Mesothelial cell of epicardium (in vitro differentiated cells): Measurements from ENCODE around the gene TMEM30B. TPM values are rescaled to one million over a fixed set of nuclear protein-coding genes. Genes with fewer than 3 reads are reported as not detected.
"Not testable (repeated sequence)": the region's sequence is repeated elsewhere in the genome, so short reads cannot be mapped to it uniquely, and the experiment has no call there.

Experiments used
- DNase-seq, 2 experiments: peaks; one replicate each; pipeline ENCODE4 v3.0.0; 2021; ENCODE audit warnings: low spot score in 2 of 2; ENCODE audit not compliant: unreplicated experiment in 2 of 2
- H3K27ac Mint-ChIP-seq: 2 replicates; pipeline ENCODE4 v1.8.0; 2021; ENCODE audit warnings: mixed read lengths
- H3K27me3 Mint-ChIP-seq: 2 replicates; pipeline ENCODE4 v1.8.0; 2021; ENCODE audit warnings: low read depth, mixed read lengths
- H3K36me3 Mint-ChIP-seq: 2 replicates; pipeline ENCODE4 v1.8.0; 2021; ENCODE audit warnings: mixed read lengths
- H3K4me1 Mint-ChIP-seq: 2 replicates; pipeline ENCODE4 v1.8.0; 2021; ENCODE audit warnings: mixed read lengths
- H3K4me3 Mint-ChIP-seq: 2 replicates; pipeline ENCODE4 v1.8.0; 2021; ENCODE audit warnings: mild to moderate bottlenecking, moderate library complexity, mixed read lengths
- H3K9me3 Mint-ChIP-seq: 2 replicates; pipeline ENCODE4 v1.8.0; 2021; ENCODE audit warnings: mixed read lengths
- CTCF ChIP-seq: fragments of 200-600 bp; sonication (generic); IDR thresholded peaks from one replicate; pipeline ENCODE4 v1.5.0; 2021; ENCODE audit warnings: antibody characterized with exemption; ENCODE audit not compliant: unreplicated experiment
- total RNA-seq: library from RNA; stranded (reverse); gene quantifications from 3 replicates; pipeline ENCODE4 v1.2.1, GENCODE V29; 2021

Gene TMEM30B
- total RNA-seq, 1 donor from 2014 or later = 11.2 TPM

- peaks cover 2% of the 10 kb centered on the region for H3K36me3 Mint-ChIP-seq
- H3K4me1 Mint-ChIP-seq = peaks cover 7% of the 10 kb centered on the region
- peak; percentile 46 to 74 for DNase-seq
- peaks cover 32% of the 10 kb centered on the region for H3K27me3 Mint-ChIP-seq
- peak within 1 kb of the TSS; percentile 49 for H3K27ac Mint-ChIP-seq
- peak within 1 kb of the TSS; percentile 79 for H3K4me3 Mint-ChIP-seq
- H3K9me3 Mint-ChIP-seq = peaks cover 7% of the 10 kb centered on the region
- no peak for TF ChIP-seq CTCF
These were observed 40.4 kb upstream of the TMEM30B start, which contains the start of gene PRKCH for GRCh38 chr14:61321385-61322010. Gene PRKCH (plus strand): TSS chr14:61321579. CDS start chr14:61322102, 523 bp downstream.

- Mint-ChIP-seq H3K27ac (no peak overlapping the region), H3K4me3 (peak overlapping the region; percentile 77)
- DNase-seq = peak in 1 of 2 experiments; percentile 40
These were observed 39.8 kb upstream of the TMEM30B start for GRCh38 chr14:61320806-61321384.

GRCh38 chr14:61320170-61320569 lies 39.0 kb upstream of the TMEM30B start:
- H3K4me3 Mint-ChIP-seq = not testable (repeated sequence)

More at GRCh38 chr14:61320806-61321384, 39.8 kb upstream of the TMEM30B start:
- peaks cover 4% of the 10 kb centered on the region for H3K9me3 Mint-ChIP-seq
- peaks cover 32% of the 10 kb centered on the region for H3K27me3 Mint-ChIP-seq
- peaks cover 2% of the 10 kb centered on the region for H3K36me3 Mint-ChIP-seq
- peaks cover 7% of the 10 kb centered on the region for H3K4me1 Mint-ChIP-seq
- TF ChIP-seq CTCF = no peak

GRCh38 chr14:61319706-61320105 lies 38.6 kb upstream of the TMEM30B start:
- DNase-seq = no peak
- H3K36me3 Mint-ChIP-seq = no peaks in the 10 kb centered on the region
- no peak for TF ChIP-seq CTCF
- H3K27ac Mint-ChIP-seq = no peak overlapping the region
- peaks cover 30% of the 10 kb centered on the region for H3K27me3 Mint-ChIP-seq
- no peak overlapping the region for H3K4me3 Mint-ChIP-seq
- peaks cover 1% of the 10 kb centered on the region for H3K9me3 Mint-ChIP-seq
- H3K4me1 Mint-ChIP-seq = peaks cover 7% of the 10 kb centered on the region

More at GRCh38 chr14:61320170-61320569, 39.0 kb upstream of the TMEM30B start:
- peaks cover 32% of the 10 kb centered on the region for H3K27me3 Mint-ChIP-seq
- H3K36me3 Mint-ChIP-seq, H3K9me3 Mint-ChIP-seq, DNase-seq, H3K27ac Mint-ChIP-seq, H3K4me1 Mint-ChIP-seq: not testable (repeated sequence)

- H3K9me3 Mint-ChIP-seq = peaks cover 6% of the 10 kb centered on the region
- H3K36me3 Mint-ChIP-seq = no peaks in the 10 kb centered on the region
- DNase-seq = no peak
- no peak for TF ChIP-seq CTCF
- H3K4me3 Mint-ChIP-seq = no peak overlapping the region
- peaks cover 7% of the 10 kb centered on the region for H3K4me1 Mint-ChIP-seq
- peaks cover 28% of the 10 kb centered on the region for H3K27me3 Mint-ChIP-seq
- no peak overlapping the region for H3K27ac Mint-ChIP-seq
These were observed 37.9 kb upstream of the TMEM30B start for GRCh38 chr14:61319086-61319485.

GRCh38 chr14:61315313-61315712 lies 34.2 kb upstream of the TMEM30B start:
- no peaks in the 10 kb centered on the region for H3K4me1 Mint-ChIP-seq

GRCh38 chr14:61308701-61309100 lies 27.6 kb upstream of the TMEM30B start:
- H3K27ac Mint-ChIP-seq, H3K4me3 Mint-ChIP-seq, H3K27me3 Mint-ChIP-seq, DNase-seq, H3K4me1 Mint-ChIP-seq, H3K36me3 Mint-ChIP-seq: not testable (repeated sequence)
- H3K9me3 Mint-ChIP-seq = peaks cover 33% of the 10 kb centered on the region

More at GRCh38 chr14:61315313-61315712, 34.2 kb upstream of the TMEM30B start:
- H3K27me3 Mint-ChIP-seq = peaks cover 2% of the 10 kb centered on the region
- H3K27ac Mint-ChIP-seq = no peak overlapping the region
- no peak for TF ChIP-seq CTCF
- no peak overlapping the region for H3K4me3 Mint-ChIP-seq
- peaks cover 4% of the 10 kb centered on the region for H3K36me3 Mint-ChIP-seq
- peaks cover 22% of the 10 kb centered on the region for H3K9me3 Mint-ChIP-seq
- no peak for DNase-seq
